Mesenchymal stem cell (in vitro differentiated cells and primary cell): ENCODE measurements around the gene HSPH1. TPM values are rescaled to one million over a fixed set of nuclear protein-coding genes. Genes with fewer than 3 reads are reported as not detected.

ENCODE experiments used
- DNase-seq: peaks from one replicate; pipeline ENCODE4 v3.0.0-alpha.2; 2013
- H2AFZ ChIP-seq: one replicate; pipeline ENCODE4 v1.6.1; 2013; ENCODE audit warnings: low read depth, mild to moderate bottlenecking, control low read depth, inconsistent platforms, low read length, moderate library complexity
- H2AK5ac ChIP-seq: 2 replicates; pipeline ENCODE4 v1.6.1; 2013; ENCODE audit warnings: low read length, moderate library complexity, mild to moderate bottlenecking, inconsistent platforms; ENCODE audit not compliant: severe bottlenecking
- H2BK120ac ChIP-seq: one replicate; pipeline ENCODE4 v1.6.1; 2013; ENCODE audit warnings: low read depth, mild to moderate bottlenecking, inconsistent platforms, low read length, moderate library complexity
- H2BK12ac ChIP-seq, 2 experiments: one replicate each; pipeline ENCODE4 v1.6.1; 2013; ENCODE audit warnings: inconsistent platforms in 2 of 2, low read length in 2 of 2, mild to moderate bottlenecking in 2 of 2, moderate library complexity in 2 of 2, control low read depth in 1 of 2
- H2BK15ac ChIP-seq: one replicate; pipeline ENCODE4 v1.6.1; 2013; ENCODE audit warnings: mild to moderate bottlenecking, low read depth, inconsistent platforms; ENCODE audit not compliant: poor library complexity, severe bottlenecking
- H2BK5ac ChIP-seq: 2 replicates; pipeline ENCODE4 v1.6.1; 2013; ENCODE audit warnings: low read depth, mild to moderate bottlenecking, low read length, control low read depth, inconsistent platforms; ENCODE audit not compliant: poor library complexity, severe bottlenecking
- H3K14ac ChIP-seq, 2 experiments: one replicate each; pipeline ENCODE4 v1.6.1; 2013; ENCODE audit warnings: inconsistent platforms in 2 of 2, low read length in 2 of 2, control low read depth in 1 of 2, mild to moderate bottlenecking in 1 of 2, moderate library complexity in 1 of 2
- H3K18ac ChIP-seq, 2 experiments: one replicate each; pipeline ENCODE4 v1.6.1; 2013; ENCODE audit warnings: inconsistent platforms in 2 of 2, low read length in 2 of 2, control low read depth in 1 of 2, low read depth in 1 of 2, mild to moderate bottlenecking in 1 of 2
- H3K23ac ChIP-seq, 2 experiments: one replicate each; pipeline ENCODE4 v1.6.1; 2013; ENCODE audit warnings: inconsistent platforms in 2 of 2, low read length in 2 of 2, mild to moderate bottlenecking in 2 of 2, moderate library complexity in 2 of 2, control low read depth in 1 of 2
- H3K27ac ChIP-seq: 2 replicates; pipeline ENCODE4 v1.5.1; 2013; ENCODE audit warnings: mild to moderate bottlenecking, moderate library complexity, low read length, control low read depth, inconsistent platforms; ENCODE audit not compliant: poor library complexity, severe bottlenecking
- H3K27me3 ChIP-seq, 2 experiments: 2 replicates each; pipeline versions ENCODE4 v1.6.1 to v1.7.0; 2013; ENCODE audit warnings: low read length in 2 of 2, mild to moderate bottlenecking in 2 of 2, moderate library complexity in 2 of 2, control low read depth in 1 of 2, inconsistent platforms in 1 of 2; ENCODE audit not compliant: control insufficient read depth in 1 of 2, insufficient read depth in 1 of 2
- H3K36me3 ChIP-seq, 2 experiments: 2 replicates each; pipeline versions ENCODE4 v1.6.1 to v1.7.0; 2013; ENCODE audit warnings: low read length in 2 of 2, control low read depth in 1 of 2, inconsistent platforms in 1 of 2, low read depth in 1 of 2, mild to moderate bottlenecking in 1 of 2; ENCODE audit not compliant: insufficient read depth in 2 of 2, control insufficient read depth in 1 of 2
- H3K4ac ChIP-seq, 2 experiments: one replicate each; pipeline ENCODE4 v1.6.1; 2013; ENCODE audit warnings: inconsistent platforms in 2 of 2, low read length in 2 of 2, mild to moderate bottlenecking in 2 of 2, moderate library complexity in 2 of 2, control low read depth in 1 of 2, low read depth in 1 of 2
- H3K4me1 ChIP-seq: 2 replicates; pipeline ENCODE4 v1.6.1; 2013; ENCODE audit warnings: low read depth, low read length, control low read depth; ENCODE audit not compliant: control insufficient read depth, insufficient read depth
- H3K4me2 ChIP-seq: 2 replicates; pipeline ENCODE4 v1.6.1; 2013; ENCODE audit warnings: low read length, mild to moderate bottlenecking, inconsistent platforms; ENCODE audit not compliant: poor library complexity, severe bottlenecking
- H3K4me3 ChIP-seq, 2 experiments: 2 replicates each; pipeline versions ENCODE4 v1.5.1 to v1.7.0; 2013; ENCODE audit warnings: low read length in 2 of 2, mild to moderate bottlenecking in 2 of 2, control low read depth in 1 of 2, low read depth in 1 of 2; ENCODE audit not compliant: insufficient read depth in 1 of 2
- H3K79me1 ChIP-seq: replicated peaks from 2 replicates; pipeline ENCODE4 v1.6.1; 2013; ENCODE audit warnings: mild to moderate bottlenecking, control low read depth, low read length, inconsistent platforms; ENCODE audit not compliant: poor library complexity, severe bottlenecking
- H3K9ac ChIP-seq: 2 replicates; pipeline ENCODE4 v1.7.0; 2013; ENCODE audit warnings: mild to moderate bottlenecking, low read length, moderate library complexity
- H3K9me3 ChIP-seq: 2 replicates; pipeline ENCODE4 v1.7.0; 2013; ENCODE audit warnings: mild to moderate bottlenecking, low read length; ENCODE audit not compliant: control insufficient read depth
- H4K8ac ChIP-seq: one replicate; pipeline ENCODE4 v1.6.1; 2013; ENCODE audit warnings: inconsistent platforms, mild to moderate bottlenecking, low read length, moderate library complexity
- H4K91ac ChIP-seq: one replicate; pipeline ENCODE4 v1.6.1; 2013; ENCODE audit warnings: mild to moderate bottlenecking, low read length, inconsistent platforms
- WGBS: methylation state at CpG from one replicate; pipeline ENCODE4 v1.1.7; 2013; ENCODE audit warnings: mixed read lengths; 5-methylcytosine and 5-hydroxymethylcytosine counted together
- polyA plus RNA-seq, 2 experiments: library from polyadenylated mRNA; stranded (reverse); fragments of 200-250 nt; gene quantifications; one replicate each; pipeline ENCODE4 v1.2.3, GENCODE V29; 2013

HSPH1 gene
- 75.0 TPM for polyA plus RNA-seq (2013, experiment 1 of 2)
- polyA plus RNA-seq (2013, experiment 2 of 2): 79.6 TPM

- under 1% methylated on average over 54 of the region's 54 CpGs for WGBS
- Histone ChIP-seq H4K91ac (peak within 1 kb of the TSS; percentile 44), H3K4me2 (peak within 1 kb of the TSS; percentile 78), H3K27me3 (no peaks in the 10 kb centered on the region), H3K4ac (peak within 1 kb of the TSS; percentile 21 to 84), H3K27ac (peak within 1 kb of the TSS; percentile 90), H3K18ac (peak within 1 kb of the TSS in 1 of 2 experiments; percentile 95), H4K8ac (no peak within 1 kb of the TSS), H3K79me1 (peaks cover 2% of the 10 kb centered on the region), H2AFZ (peak within 1 kb of the TSS; percentile 98), H2BK12ac (peak within 1 kb of the TSS in 1 of 2 experiments; percentile 65), H3K4me1 (peaks cover 2% of the 10 kb centered on the region), H3K14ac (peak within 1 kb of the TSS in 1 of 2 experiments; percentile 98), H2BK15ac (peak within 1 kb of the TSS; percentile 41), H2AK5ac (no peak within 1 kb of the TSS), H2BK5ac (peak within 1 kb of the TSS; percentile 51), H3K4me3 (peak within 1 kb of the TSS; percentile 95 to 97), H3K23ac (peak within 1 kb of the TSS in 1 of 2 experiments; percentile 96), H2BK120ac (peak within 1 kb of the TSS; percentile 51), H3K36me3 (peaks cover 0 to 15% of the 10 kb centered on the region in 2 experiments), H3K9me3 (no peaks in the 10 kb centered on the region), H3K9ac (peak within 1 kb of the TSS; percentile 98)
- peak; percentile 99 for DNase-seq
Measured at GRCh38 chr13:31161557-31162150, at the start of gene HSPH1. HSPH1 (minus strand) TSS chr13:31161904; CDS start chr13:31161582, 322 bp downstream.

GRCh38 chr13:31209841-31210210 is 48.1 kb upstream of the HSPH1 start:
- Histone ChIP-seq H2BK5ac (no peak overlapping the region), H3K4ac (no peak overlapping the region), H3K4me1 (peaks cover 8% of the 10 kb centered on the region), H4K8ac (no peak overlapping the region), H3K27ac (no peak overlapping the region), H3K18ac (no peak overlapping the region), H3K36me3 (no peaks in the 10 kb centered on the region), H2AK5ac (no peak overlapping the region), H3K23ac (no peak overlapping the region), H2AFZ (no peak overlapping the region), H2BK15ac (no peak overlapping the region), H3K9me3 (no peaks in the 10 kb centered on the region), H3K9ac (peak overlapping the region; percentile 10), H3K14ac (no peak overlapping the region), H3K4me3 (peak overlapping the region in 1 of 2 experiments; percentile 36), H3K4me2 (no peak overlapping the region), H2BK12ac (no peak overlapping the region), H3K27me3 (no peaks in the 10 kb centered on the region), H4K91ac (no peak overlapping the region), H2BK120ac (no peak overlapping the region), H3K79me1 (peaks cover 28% of the 10 kb centered on the region)
- DNase-seq: no peak
- 63% methylated on average over 4 of the region's 4 CpGs for WGBS

GRCh38 chr13:31209172-31209840 is 47.6 kb upstream of the HSPH1 start:
- 68% methylated on average over 8 of the region's 8 CpGs for WGBS

GRCh38 chr13:31208559-31209122 is 46.9 kb upstream of the HSPH1 start:
- H4K91ac ChIP-seq: no peak overlapping the region
- no peaks in the 10 kb centered on the region for H3K9me3 ChIP-seq
- 88% methylated on average over 11 of the region's 12 CpGs for WGBS
- no peak overlapping the region for H2BK120ac ChIP-seq
- no peaks in the 10 kb centered on the region for H3K36me3 ChIP-seq
- peaks cover 32% of the 10 kb centered on the region for H3K79me1 ChIP-seq
- H3K4me2 ChIP-seq: no peak overlapping the region
- no peak overlapping the region for H3K4ac ChIP-seq
- peak overlapping the region in 1 of 2 experiments; percentile 6 for H2BK12ac ChIP-seq
- H3K27ac ChIP-seq: no peak overlapping the region
- peak overlapping the region; percentile 10 for H3K9ac ChIP-seq
- DNase-seq: no peak
- no peak overlapping the region for H2BK5ac ChIP-seq
- H3K4me3 ChIP-seq: peak overlapping the region in 1 of 2 experiments; percentile 36
- no peak overlapping the region for H3K23ac ChIP-seq
- H2AFZ ChIP-seq: no peak overlapping the region
- no peak overlapping the region for H3K14ac ChIP-seq
- H3K27me3 ChIP-seq: no peaks in the 10 kb centered on the region
- no peak overlapping the region for H2AK5ac ChIP-seq
- H2BK15ac ChIP-seq: no peak overlapping the region
- no peak overlapping the region for H4K8ac ChIP-seq
- peaks cover 13% of the 10 kb centered on the region for H3K4me1 ChIP-seq
- H3K18ac ChIP-seq: peak overlapping the region in 1 of 2 experiments; percentile 66

More at GRCh38 chr13:31209172-31209840, 47.6 kb upstream of the HSPH1 start:
- peak overlapping the region in 1 of 2 experiments; percentile 66 for H3K18ac ChIP-seq
- H4K8ac ChIP-seq: no peak overlapping the region
- no peaks in the 10 kb centered on the region for H3K9me3 ChIP-seq
- peak overlapping the region; percentile 10 for H3K9ac ChIP-seq
- no peak overlapping the region for H2AFZ ChIP-seq
- H3K4me3 ChIP-seq: peak overlapping the region in 1 of 2 experiments; percentile 36
- no peak overlapping the region for H3K14ac ChIP-seq
- H3K27ac ChIP-seq: no peak overlapping the region
- no peak overlapping the region for H2BK15ac ChIP-seq
- no peak overlapping the region for H4K91ac ChIP-seq
- H3K4ac ChIP-seq: no peak overlapping the region
- H3K27me3 ChIP-seq: no peaks in the 10 kb centered on the region
- no peak overlapping the region for H2AK5ac ChIP-seq
- DNase-seq: peak; percentile 46
- no peak overlapping the region for H2BK5ac ChIP-seq
- peaks cover 29% of the 10 kb centered on the region for H3K79me1 ChIP-seq
- no peaks in the 10 kb centered on the region for H3K36me3 ChIP-seq
- no peak overlapping the region for H3K4me2 ChIP-seq
- no peak overlapping the region for H2BK120ac ChIP-seq
- peaks cover 11% of the 10 kb centered on the region for H3K4me1 ChIP-seq
- peak overlapping the region in 1 of 2 experiments; percentile 6 for H2BK12ac ChIP-seq
- no peak overlapping the region for H3K23ac ChIP-seq
